Neural cell (in vitro differentiated cells): ENCODE data around the gene ATP8B2.

Experiments
- EP300 ChIP-seq: fragments of 450-650 bp; conservative IDR thresholded peaks from 2 replicates; pipeline ENCODE4 v1.6.1; 2014; ENCODE audit warnings: antibody characterized with exemption, mild to moderate bottlenecking, moderate library complexity; ENCODE audit not compliant: poor library complexity, severe bottlenecking
- MXI1 ChIP-seq: fragments of 450-650 bp; conservative IDR thresholded peaks from 2 replicates; pipeline ENCODE4 v1.6.1; 2014; ENCODE audit warnings: antibody characterized with exemption, mild to moderate bottlenecking; ENCODE audit not compliant: poor library complexity, severe bottlenecking
- POLR2AphosphoS5 ChIP-seq: IDR thresholded peaks from 2 replicates; pipeline ENCODE4 v1.6.1; 2012
- SMC3 ChIP-seq: fragments of 450-650 bp; conservative IDR thresholded peaks from 2 replicates; pipeline ENCODE4 v1.6.1; 2014; ENCODE audit warnings: antibody characterized with exemption, mild to moderate bottlenecking, moderate library complexity; ENCODE audit not compliant: poor library complexity
- TF ChIP-seq, protein P1 (sequence below): fragments of 450-650 bp; IDR thresholded peaks from 2 replicates; pipeline ENCODE4 v1.5.1; 2014; ENCODE audit warnings: antibody characterized with exemption, mild to moderate bottlenecking, moderate library complexity; ENCODE audit not compliant: poor library complexity, severe bottlenecking

DNA sequence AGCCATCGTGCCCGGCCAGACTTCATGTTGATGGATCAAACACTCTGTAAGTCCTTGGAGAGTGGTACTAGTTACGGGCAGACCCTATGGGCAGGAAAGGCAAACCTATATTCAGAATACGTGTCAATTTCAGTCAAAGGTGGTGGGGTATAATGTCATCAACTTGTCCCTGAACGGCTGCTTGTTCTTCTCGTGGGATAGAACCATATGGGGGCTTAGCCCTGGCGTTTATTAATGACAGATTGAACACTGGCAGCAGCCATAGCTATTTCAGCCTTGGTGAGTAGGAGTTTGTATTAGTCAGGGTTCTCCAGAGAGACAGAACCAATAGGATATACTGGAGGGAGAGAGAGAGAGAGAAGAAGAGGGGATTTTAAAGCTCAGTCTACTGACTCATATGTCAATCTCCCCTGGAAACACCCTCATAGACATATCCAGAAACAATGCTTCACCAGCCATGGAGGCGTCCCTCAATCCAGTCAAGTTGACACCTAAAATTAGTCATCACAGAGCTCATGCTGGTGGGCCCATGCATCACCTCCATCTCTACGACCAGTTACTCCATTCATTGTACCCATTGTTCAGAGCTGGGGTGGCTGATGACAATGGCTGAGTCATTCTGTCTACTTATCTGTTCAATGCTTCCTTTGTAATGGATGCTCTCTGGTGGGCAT, 20.5 kb upstream of the ATP8B2 start:
- TF ChIP-seq SMC3 (no peak), POLR2AphosphoS5 (no peak), MXI1 (no peak), EP300 (no peak)
- TF ChIP-seq, protein P1, sequence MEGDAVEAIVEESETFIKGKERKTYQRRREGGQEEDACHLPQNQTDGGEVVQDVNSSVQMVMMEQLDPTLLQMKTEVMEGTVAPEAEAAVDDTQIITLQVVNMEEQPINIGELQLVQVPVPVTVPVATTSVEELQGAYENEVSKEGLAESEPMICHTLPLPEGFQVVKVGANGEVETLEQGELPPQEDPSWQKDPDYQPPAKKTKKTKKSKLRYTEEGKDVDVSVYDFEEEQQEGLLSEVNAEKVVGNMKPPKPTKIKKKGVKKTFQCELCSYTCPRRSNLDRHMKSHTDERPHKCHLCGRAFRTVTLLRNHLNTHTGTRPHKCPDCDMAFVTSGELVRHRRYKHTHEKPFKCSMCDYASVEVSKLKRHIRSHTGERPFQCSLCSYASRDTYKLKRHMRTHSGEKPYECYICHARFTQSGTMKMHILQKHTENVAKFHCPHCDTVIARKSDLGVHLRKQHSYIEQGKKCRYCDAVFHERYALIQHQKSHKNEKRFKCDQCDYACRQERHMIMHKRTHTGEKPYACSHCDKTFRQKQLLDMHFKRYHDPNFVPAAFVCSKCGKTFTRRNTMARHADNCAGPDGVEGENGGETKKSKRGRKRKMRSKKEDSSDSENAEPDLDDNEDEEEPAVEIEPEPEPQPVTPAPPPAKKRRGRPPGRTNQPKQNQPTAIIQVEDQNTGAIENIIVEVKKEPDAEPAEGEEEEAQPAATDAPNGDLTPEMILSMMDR: no peak
